ENCODE data around the gene HOXC6. TPM values are rescaled to one million over a fixed set of nuclear protein-coding genes. Genes with fewer than 3 reads are reported as not detected.

HOXC6 gene
- total and polyA plus RNA-seq, 8 donors, result 0.46 to 2.0 (median 1.0) TPM; not detected in 5

DNA sequence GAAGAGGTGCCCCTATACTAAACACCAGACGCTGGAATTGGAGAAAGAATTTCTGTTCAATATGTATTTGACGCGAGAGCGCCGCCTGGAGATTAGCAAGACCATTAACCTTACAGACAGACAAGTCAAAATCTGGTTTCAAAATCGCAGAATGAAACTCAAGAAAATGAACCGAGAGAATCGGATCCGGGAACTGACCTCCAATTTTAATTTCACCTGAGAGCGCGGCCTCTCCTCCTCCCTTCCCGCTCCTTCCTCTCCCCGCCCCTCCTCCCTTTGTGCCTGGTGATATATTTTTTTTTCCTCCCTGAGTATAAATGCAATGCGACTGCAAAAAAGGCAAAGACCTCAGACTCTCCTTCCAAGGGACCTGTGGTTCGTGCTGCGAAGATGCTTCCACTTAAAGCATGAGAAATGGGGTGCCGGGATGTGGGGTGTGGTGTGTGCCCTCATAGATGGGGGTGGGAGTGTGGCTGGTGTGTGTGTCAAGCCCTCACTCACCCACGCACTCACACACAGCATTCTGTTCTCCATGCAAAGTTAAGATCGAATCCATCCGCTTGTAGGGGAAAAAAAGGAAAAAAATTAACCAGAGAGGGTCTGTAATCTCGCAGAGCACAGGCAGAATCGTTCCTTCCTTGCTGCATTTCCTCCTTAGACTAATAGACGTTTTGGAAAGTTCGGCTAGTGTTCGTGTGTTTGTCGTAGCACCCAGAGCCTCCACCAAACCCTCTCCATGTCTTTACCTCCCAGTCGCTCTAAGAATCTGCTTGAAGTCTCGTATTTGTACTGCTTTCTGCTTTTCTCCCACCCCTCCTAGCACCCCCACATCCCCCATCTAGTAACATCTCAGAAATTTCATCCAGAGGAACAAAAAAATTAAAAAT, 38.8 kb upstream of the HOXC6 start:
- peaks cover 0 to 11% (median 0%) of the 10 kb centered on the region in 4 donors for H3K9me3 ChIP-seq
- TF ChIP-seq EP300 (IDR thresholded peaks at IDR 0.05), result no peak
- TF ChIP-seq, protein P1, sequence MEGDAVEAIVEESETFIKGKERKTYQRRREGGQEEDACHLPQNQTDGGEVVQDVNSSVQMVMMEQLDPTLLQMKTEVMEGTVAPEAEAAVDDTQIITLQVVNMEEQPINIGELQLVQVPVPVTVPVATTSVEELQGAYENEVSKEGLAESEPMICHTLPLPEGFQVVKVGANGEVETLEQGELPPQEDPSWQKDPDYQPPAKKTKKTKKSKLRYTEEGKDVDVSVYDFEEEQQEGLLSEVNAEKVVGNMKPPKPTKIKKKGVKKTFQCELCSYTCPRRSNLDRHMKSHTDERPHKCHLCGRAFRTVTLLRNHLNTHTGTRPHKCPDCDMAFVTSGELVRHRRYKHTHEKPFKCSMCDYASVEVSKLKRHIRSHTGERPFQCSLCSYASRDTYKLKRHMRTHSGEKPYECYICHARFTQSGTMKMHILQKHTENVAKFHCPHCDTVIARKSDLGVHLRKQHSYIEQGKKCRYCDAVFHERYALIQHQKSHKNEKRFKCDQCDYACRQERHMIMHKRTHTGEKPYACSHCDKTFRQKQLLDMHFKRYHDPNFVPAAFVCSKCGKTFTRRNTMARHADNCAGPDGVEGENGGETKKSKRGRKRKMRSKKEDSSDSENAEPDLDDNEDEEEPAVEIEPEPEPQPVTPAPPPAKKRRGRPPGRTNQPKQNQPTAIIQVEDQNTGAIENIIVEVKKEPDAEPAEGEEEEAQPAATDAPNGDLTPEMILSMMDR (IDR thresholded peaks at IDR 0.05), result no peak
- no peak for TF ChIP-seq POLR2AphosphoS5 (IDR thresholded peaks at IDR 0.05)
- TF ChIP-seq POLR2A (IDR thresholded peaks at IDR 0.05), result no peak
- intact Hi-C loops (cut with DNase I; ENCODE audit: low total_unique reads), result no loop called here
- peaks cover 20 to 40% (median 35%) of the 10 kb centered on the region in 4 donors for H3K4me1 ChIP-seq
- peak in 1 of 2 donors; percentile 70 for DNase-seq
- no peak overlapping the region for H3K4me3 ChIP-seq
- WGBS, 5 donors, result 3 to 8% (median 6%) methylated on average over 28 of the region's 28 CpGs
- no peaks in the 10 kb centered on the region for H3K36me3 ChIP-seq
- H3K27me3 ChIP-seq, result peaks cover 87 to 100% (median 100%) of the 10 kb centered on the region in 3 donors
- H3K27ac ChIP-seq, result no peak overlapping the region

DNA sequence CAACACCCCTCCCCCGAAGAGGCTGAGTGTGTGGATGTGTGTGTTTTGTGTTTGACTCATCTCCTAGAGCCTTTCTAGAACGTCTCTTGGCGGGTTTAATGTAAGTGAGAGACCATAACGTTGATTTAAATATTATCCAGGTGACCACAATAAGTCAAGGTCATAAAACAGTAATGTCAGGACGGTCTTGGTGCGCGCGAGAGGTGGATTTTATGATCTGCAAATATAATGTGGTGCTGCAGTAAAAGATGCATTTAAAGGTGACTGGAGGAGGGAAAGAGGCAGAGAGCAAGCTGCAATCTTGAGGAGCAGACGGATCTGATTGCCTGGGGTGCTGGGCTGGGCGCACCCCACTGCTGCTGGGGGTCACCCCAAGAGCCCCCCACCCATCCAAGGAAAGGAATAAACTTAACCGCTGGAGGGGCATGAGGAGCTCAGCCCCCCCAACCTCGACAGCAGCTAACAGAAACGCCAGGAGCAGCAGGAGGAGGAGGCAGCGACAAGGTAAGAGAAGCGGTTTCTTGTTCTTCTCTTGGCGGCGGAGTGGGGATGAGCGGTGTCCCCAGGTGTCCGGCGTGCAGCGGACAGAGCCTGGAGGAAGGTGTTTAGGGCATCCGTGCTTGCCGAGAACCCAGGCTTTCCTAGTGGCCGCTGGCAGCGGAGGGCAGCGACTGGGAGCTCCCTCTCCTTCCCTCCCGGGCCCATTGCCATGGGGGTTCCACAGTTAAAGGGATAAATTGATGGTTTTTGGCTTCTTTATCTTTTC, 37.7 kb upstream of the HOXC6 start:
- 5 to 9% (median 6%) methylated on average over 18 to 27 of the region's 27 CpGs for WGBS, 5 donors
- peaks cover 24 to 40% (median 35%) of the 10 kb centered on the region in 4 donors for H3K4me1 ChIP-seq
- H3K9me3 ChIP-seq, result peaks cover 0 to 1% (median 0%) of the 10 kb centered on the region in 4 donors
- H3K27ac ChIP-seq, result no peak overlapping the region
- H3K36me3 ChIP-seq, result no peaks in the 10 kb centered on the region
- no peak for DNase-seq
- peaks cover 87 to 100% (median 100%) of the 10 kb centered on the region in 3 donors for H3K27me3 ChIP-seq
- no peak for TF ChIP-seq EP300 (IDR thresholded peaks at IDR 0.05)
- TF ChIP-seq POLR2AphosphoS5 (IDR thresholded peaks at IDR 0.05), result no peak
- no peak for TF ChIP-seq POLR2A (IDR thresholded peaks at IDR 0.05)
- TF ChIP-seq, protein P1 (IDR thresholded peaks at IDR 0.05), result no peak
- H3K4me3 ChIP-seq, result no peak overlapping the region
- intact Hi-C loops (cut with DNase I; ENCODE audit: low total_unique reads), result no loop called here

DNA sequence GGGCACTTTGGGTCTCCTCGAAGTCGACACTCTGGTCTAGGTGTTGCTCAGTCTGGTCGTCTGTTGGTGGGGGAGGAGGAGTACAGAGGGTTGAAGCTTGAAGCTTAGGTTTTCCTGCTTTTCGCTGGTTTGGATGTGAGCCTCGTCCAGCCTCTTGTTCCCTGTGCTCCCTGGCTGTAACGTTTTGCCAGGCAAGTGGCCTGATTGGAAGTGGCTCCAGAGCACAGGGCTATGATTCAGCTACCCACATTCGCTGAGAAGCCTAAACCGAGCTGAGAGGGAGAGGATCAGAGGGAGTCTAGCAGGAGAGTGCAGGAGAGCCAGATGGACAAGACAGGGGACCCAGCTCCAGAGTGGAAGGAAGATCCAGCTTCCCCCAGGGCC, 37.2 kb upstream of the HOXC6 start:
- Histone ChIP-seq H3K36me3 (no peaks in the 10 kb centered on the region), H3K9me3 (no peaks in the 10 kb centered on the region), H3K27ac (no peak overlapping the region), H3K4me1 (peaks cover 24 to 40% (median 35%) of the 10 kb centered on the region in 4 donors), H3K4me3 (no peak overlapping the region), H3K27me3 (peaks cover 87 to 100% (median 100%) of the 10 kb centered on the region in 3 donors)
- intact Hi-C loops (cut with DNase I; ENCODE audit: low total_unique reads), result no loop called here
- TF ChIP-seq EP300 (IDR thresholded peaks at IDR 0.05) (no peak), POLR2A (IDR thresholded peaks at IDR 0.05) (no peak), POLR2AphosphoS5 (IDR thresholded peaks at IDR 0.05) (no peak)
- TF ChIP-seq, protein P1 (IDR thresholded peaks at IDR 0.05), result no peak
- 2 to 8% (median 6%) methylated on average over 8 of the region's 8 CpGs for WGBS, 5 donors
- DNase-seq, result no peak

DNA sequence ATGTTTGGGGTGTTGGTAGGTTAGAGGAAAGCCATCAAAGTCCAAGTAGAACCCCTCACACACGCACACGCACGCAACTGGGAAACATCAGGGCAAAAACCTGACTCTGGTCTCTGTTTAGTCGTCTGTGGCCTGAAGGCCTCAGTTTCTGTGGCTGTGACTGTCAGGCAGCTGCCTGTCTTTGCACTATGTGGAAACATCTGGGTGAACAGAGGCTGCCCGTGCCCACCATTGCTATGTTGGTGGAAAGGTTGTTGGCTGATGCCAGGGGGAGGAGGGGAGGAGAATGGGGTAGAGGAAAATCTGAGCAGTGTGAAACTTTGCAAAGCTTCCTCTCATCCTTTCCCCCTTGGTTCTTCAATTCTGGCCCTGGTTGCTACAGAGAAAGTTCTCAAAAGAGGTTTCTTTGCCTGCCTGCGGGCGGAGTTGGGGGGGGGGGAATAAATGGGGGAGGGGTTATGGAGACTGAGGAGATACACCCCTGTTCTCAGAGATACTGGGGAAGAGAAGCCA, 35.8 kb upstream of the HOXC6 start:
- 19 to 45% (median 33%) methylated on average over 7 of the region's 7 CpGs for WGBS, 5 donors
- Histone ChIP-seq H3K4me1 (peaks cover 24 to 44% (median 43%) of the 10 kb centered on the region in 4 donors), H3K4me3 (no peak overlapping the region), H3K27ac (no peak overlapping the region), H3K27me3 (peaks cover 88 to 100% (median 100%) of the 10 kb centered on the region in 3 donors), H3K9me3 (no peaks in the 10 kb centered on the region), H3K36me3 (no peaks in the 10 kb centered on the region)
- TF ChIP-seq POLR2AphosphoS5 (IDR thresholded peaks at IDR 0.05), result no peak
- no peak for DNase-seq
- intact Hi-C loops (cut with DNase I; ENCODE audit: low total_unique reads), result no loop called here

All from stomach (tissue), 9 donors.